ENCODE measurements around the gene ATG16L1. TPM values are rescaled to one million over a fixed set of nuclear protein-coding genes. Genes with fewer than 3 reads are reported as not detected.

Gene ATG16L1
- total and polyA plus RNA-seq, 2 experiments from 2014 or later = 15.3 to 37.9 TPM

- Mint-ChIP-seq H3K27me3 (ENCODE audit: insufficient read depth, low read depth, poor library complexity) (no peaks in the 10 kb centered on the region), H3K4me3 (no peak overlapping the region), H3K9me3 (no peaks in the 10 kb centered on the region), H3K36me3 (ENCODE audit: low read depth) (peaks cover 88% of the 10 kb centered on the region), H3K4me1 (no peaks in the 10 kb centered on the region), H3K27ac (no peak overlapping the region)
- Histone ChIP-seq H3K4me3 (no peak overlapping the region), H3K36me3 (ENCODE audit: insufficient read depth) (peaks cover 74% of the 10 kb centered on the region), H3F3A (replicated peaks; ENCODE audit: low read depth) (no peaks in the 10 kb centered on the region), H3K9me2 (ENCODE audit: insufficient read depth) (no peaks in the 10 kb centered on the region), H3K27ac (ENCODE audit: low read depth) (no peak overlapping the region), H3K4me2 (no peak overlapping the region), H3K27me3 (ENCODE audit: insufficient read depth) (no peaks in the 10 kb centered on the region), H2AFZ (no peak overlapping the region), H3K79me2 (replicated peaks; ENCODE audit: insufficient read depth) (no peaks in the 10 kb centered on the region; the same call in 1 of the 2 replicates), H3K4me1 (ENCODE audit: insufficient read depth) (no peaks in the 10 kb centered on the region), H4K20me1 (replicated peaks; ENCODE audit: insufficient read depth) (no peaks in the 10 kb centered on the region; the same call in none of the 2 replicates)
- TF ChIP-seq ZNF114 (CRISPR knock-in tag; IDR thresholded peaks at IDR 0.05) = no peak
- TF ChIP-seq ZNF462 (CRISPR knock-in tag; IDR thresholded peaks at IDR 0.05) = no peak
- no peak for TF ChIP-seq CTCF (conservative IDR thresholded peaks at IDR 0.05; ENCODE audit: low read depth in 2 of 2)
- TF ChIP-seq STAT1 (IDR thresholded peaks at IDR 0.05; ENCODE audit: unreplicated experiment) = no peak
- no peak for TF ChIP-seq ETS1 (IDR thresholded peaks at IDR 0.05)
- no peak for TF ChIP-seq CREB1 (CRISPR knock-in tag; IDR thresholded peaks at IDR 0.05; ENCODE audit: low read depth)
- no peak for TF ChIP-seq ZNF331 (CRISPR knock-in tag; IDR thresholded peaks at IDR 0.05; ENCODE audit: low read depth)
- TF ChIP-seq REST (IDR thresholded peaks at IDR 0.05; ENCODE audit: unreplicated experiment) = no peak
- no peak for TF ChIP-seq EZH2phosphoT487 (IDR thresholded peaks at IDR 0.05; ENCODE audit: unreplicated experiment)
- DNase-seq (ENCODE audit: low spot score) = no peak
- no peak for ATAC-seq
Observed at GRCh38 chr2:233275223-233275622, 23.8 kb downstream of the ATG16L1 start.
